GM10248 (cell line): Measurements from ENCODE around the gene PBX2.

Experiments used
- CTCF ChIA-PET: fragments of 300-600 bp; sonication (Branson Sonifier 250); formaldehyde crosslinking; extraction: SDS; loops from one replicate; lab custom pipeline; 2021; ENCODE audit warnings: antibody characterized with exemption; lab: Yijun Ruan, JAX
- POLR2A ChIA-PET: fragments of 350-650 bp; sonication (Branson Sonifier 250); formaldehyde crosslinking; extraction: SDS; loops from one replicate; lab custom pipeline; 2020; ENCODE audit warnings: antibody characterized with exemption; lab: Yijun Ruan, JAX
- DNase-seq: peaks from one replicate; pipeline ENCODE4 v3.0.0; 2012; ENCODE audit errors: extremely low spot score
- CTCF ChIP-seq: IDR thresholded peaks from 2 replicates; pipeline ENCODE4 v1.5.1; 2012; ENCODE audit warnings: mild to moderate bottlenecking, low read depth; ENCODE audit errors: extremely low read depth, missing control alignments, control extremely low read depth

The PBX2 gene

GRCh38 chr6:32203426-32204267 is 13.6 kb upstream of the PBX2 start:
- POLR2A ChIA-PET: interaction anchor here (0.6 kb wide), 1 partner anchor 574 kb away, joined by 6 read pairs; no protein-coding TSS in a partner anchor
- no peak for DNase-seq
- no peak for TF ChIP-seq CTCF
- CTCF ChIA-PET: interaction anchor here (1.0 to 2.4 kb wide), 3 partner anchors 8 to 42 kb away, joined by 3 to 11 read pairs (median 5); no protein-coding TSS in a partner anchor

GRCh38 chr6:32202186-32202585 is 12.2 kb upstream of the PBX2 start:
- no peak for DNase-seq
- TF ChIP-seq CTCF: no peak
- POLR2A ChIA-PET: no interaction called here
- CTCF ChIA-PET: interaction anchor here (1.2 kb wide), 1 partner anchor 43 kb away, joined by 5 read pairs; no protein-coding TSS in a partner anchor

- no peak for DNase-seq
- ChIA-PET CTCF (no interaction called here), POLR2A (no interaction called here)
- TF ChIP-seq CTCF: no peak
Measured at GRCh38 chr6:32200711-32201475, 10.9 kb upstream of the PBX2 start.

DNA sequence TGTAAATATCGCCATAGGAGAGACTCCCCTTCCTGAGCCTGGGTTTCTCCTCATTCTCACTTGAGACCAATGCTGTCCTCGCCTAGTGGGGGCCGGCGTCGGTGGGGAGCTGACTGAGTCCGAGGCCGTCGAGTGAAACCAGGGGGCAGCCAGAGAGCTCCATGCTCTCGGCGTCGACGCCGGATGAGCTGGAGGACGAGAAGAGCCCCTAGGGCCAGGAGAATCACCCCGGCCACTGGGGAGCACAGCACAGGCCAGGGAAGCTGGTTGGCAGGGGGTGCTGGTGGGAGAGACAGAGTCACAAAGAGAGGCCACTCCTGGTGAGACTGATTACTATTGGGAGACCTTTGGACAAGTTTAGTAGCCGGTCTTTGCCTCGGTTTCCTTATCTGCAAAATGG is 8.9 kb upstream of the PBX2 start:
- TF ChIP-seq CTCF: no peak
- CTCF ChIA-PET: no interaction called here
- POLR2A ChIA-PET: interaction anchor here (0.7 kb wide), 1 partner anchor 17 kb away, joined by 3 read pairs; no protein-coding TSS in a partner anchor
- no peak for DNase-seq

DNA sequence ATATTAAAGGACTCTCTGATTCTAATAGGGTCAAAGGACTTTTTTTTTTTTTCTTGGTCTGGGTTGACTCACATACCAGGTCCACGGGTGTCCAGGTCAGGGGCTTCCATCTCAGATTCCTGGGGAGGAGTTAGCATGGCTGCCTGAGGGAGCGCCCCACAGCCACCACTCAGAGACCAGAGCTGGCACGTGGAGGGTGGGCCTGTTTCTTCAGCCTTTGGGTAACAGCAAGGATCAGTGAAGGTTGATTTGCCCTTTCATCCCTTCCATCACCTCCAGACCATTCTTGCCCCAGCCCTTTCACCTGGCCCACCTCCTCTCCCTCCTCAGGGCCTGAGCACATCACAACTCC is 8.3 kb upstream of the PBX2 start:
- no peak for DNase-seq
- POLR2A ChIA-PET: no interaction called here
- CTCF ChIA-PET: interaction anchor here (1.6 kb wide), 1 partner anchor 80 kb away, joined by 6 read pairs; no protein-coding TSS in a partner anchor
- TF ChIP-seq CTCF: no peak
